ENCODE results near the gene FRYL. TPM values are rescaled to one million over a fixed set of nuclear protein-coding genes. Genes with fewer than 3 reads are reported as not detected.
A peak's percentile ranks its signal among the peaks of the same experiment; 100 is the strongest.
"Not testable (repeated sequence)": the region's sequence is repeated elsewhere in the genome, so short reads cannot be mapped to it uniquely, and the experiment has no call there.

FRYL gene
- total RNA-seq, 1 donor from 2014 or later: 65.5 TPM

- H3K4me1 Mint-ChIP-seq (ENCODE audit: low read depth): peaks cover 15% of the 10 kb centered on the region
These were observed 75.8 kb downstream of the FRYL start for GRCh38 chr4:48704091-48704802.

GRCh38 chr4:48699475-48699874 is 80.6 kb downstream of the FRYL start:
- Mint-ChIP-seq H3K9me3 (ENCODE audit: low read depth) (peaks cover 3% of the 10 kb centered on the region), H3K36me3 (ENCODE audit: insufficient read depth) (peaks cover 4% of the 10 kb centered on the region), H3K27ac (peak overlapping the region; percentile 60), H3K27me3 (no peaks in the 10 kb centered on the region), H3K4me1 (ENCODE audit: low read depth) (peaks cover 17% of the 10 kb centered on the region), H3K4me3 (ENCODE audit: low read depth) (no peak overlapping the region)
- no peak for TF ChIP-seq CTCF (IDR thresholded peaks at IDR 0.05; ENCODE audit: unreplicated experiment)
- no peak for DNase-seq (ENCODE audit: low spot score, unreplicated experiment)

More at GRCh38 chr4:48704091-48704802, 75.8 kb downstream of the FRYL start:
- peaks cover 10% of the 10 kb centered on the region for H3K36me3 Mint-ChIP-seq (ENCODE audit: insufficient read depth)
- peaks cover 3% of the 10 kb centered on the region for H3K9me3 Mint-ChIP-seq (ENCODE audit: low read depth)
- no peak for TF ChIP-seq CTCF (IDR thresholded peaks at IDR 0.05; ENCODE audit: unreplicated experiment)
- H3K27me3 Mint-ChIP-seq: no peaks in the 10 kb centered on the region
- H3K4me3 Mint-ChIP-seq (ENCODE audit: low read depth): no peak overlapping the region
- H3K27ac Mint-ChIP-seq: no peak overlapping the region
- no peak for DNase-seq (ENCODE audit: low spot score, unreplicated experiment)

- Mint-ChIP-seq H3K4me1 (ENCODE audit: low read depth) (peaks cover 12% of the 10 kb centered on the region), H3K9me3 (ENCODE audit: low read depth) (peaks cover 3% of the 10 kb centered on the region), H3K4me3 (ENCODE audit: low read depth) (no peak overlapping the region), H3K27me3 (no peaks in the 10 kb centered on the region), H3K36me3 (ENCODE audit: insufficient read depth) (peaks cover 4% of the 10 kb centered on the region), H3K27ac (no peak overlapping the region)
- no peak for DNase-seq (ENCODE audit: low spot score, unreplicated experiment)
- TF ChIP-seq CTCF (IDR thresholded peaks at IDR 0.05; ENCODE audit: unreplicated experiment): no peak
These were observed 81.8 kb downstream of the FRYL start for GRCh38 chr4:48698029-48698971.

GRCh38 chr4:48697516-48697915 is 82.6 kb downstream of the FRYL start:
- H3K4me3 Mint-ChIP-seq (ENCODE audit: low read depth); DNase-seq (ENCODE audit: low spot score, unreplicated experiment); H3K36me3 Mint-ChIP-seq (ENCODE audit: insufficient read depth); H3K9me3 Mint-ChIP-seq (ENCODE audit: low read depth); H3K27me3 Mint-ChIP-seq; H3K27ac Mint-ChIP-seq; H3K4me1 Mint-ChIP-seq (ENCODE audit: low read depth): not testable (repeated sequence)

GRCh38 chr4:48694824-48695223 is 85.3 kb downstream of the FRYL start:
- Mint-ChIP-seq H3K4me3 (ENCODE audit: low read depth) (no peak overlapping the region), H3K27ac (no peak overlapping the region), H3K4me1 (ENCODE audit: low read depth) (peaks cover 8% of the 10 kb centered on the region), H3K27me3 (no peaks in the 10 kb centered on the region), H3K36me3 (ENCODE audit: insufficient read depth) (peaks cover 4% of the 10 kb centered on the region), H3K9me3 (ENCODE audit: low read depth) (peaks cover 3% of the 10 kb centered on the region)
- no peak for DNase-seq (ENCODE audit: low spot score, unreplicated experiment)
- TF ChIP-seq CTCF (IDR thresholded peaks at IDR 0.05; ENCODE audit: unreplicated experiment): no peak
